ENCODE measurements around the gene DACT2.

- TF ChIP-seq CTCF (IDR thresholded peaks at IDR 0.05; ENCODE audit: low read depth, low read length) (no peak), POLR2A (IDR thresholded peaks at IDR 0.05; ENCODE audit: extremely low read depth, insufficient read length) (no peak), MAX (IDR thresholded peaks at IDR 0.05; ENCODE audit: low read depth, low read length) (no peak), MYC (IDR thresholded peaks at IDR 0.05; ENCODE audit: low read depth, low read length) (no peak)
These were observed 3.4 kb upstream of the DACT2 start for GRCh38 chr6:168322966-168323365.
